ENCODE data around the gene WDR44. TPM values are rescaled to one million over a fixed set of nuclear protein-coding genes. Genes with fewer than 3 reads are reported as not detected.
"Not testable (repeated sequence)": the region's sequence is repeated elsewhere in the genome, so short reads cannot be mapped to it uniquely, and the experiment has no call there.

The WDR44 gene
- total and polyA plus RNA-seq, 4 experiments from 2014 or later = 7.6 to 24.1 (median 15.5) TPM

GRCh38 chrX:118448273-118448783 is 102.4 kb downstream of the WDR44 start:
- no peak for DNase-seq
- intact Hi-C loops (cut with micrococcal nuclease) = no loop called here
- no peaks in the 10 kb centered on the region for H3K9me3 ChIP-seq (ENCODE audit: control insufficient read depth in 1 of 2, low read length in 2 of 2)
- peak overlapping the region in 1 of 7 donors; percentile 89 for H3K27ac Mint-ChIP-seq
- no peak overlapping the region for H3K4me3 ChIP-seq (ENCODE audit: low read length in 2 of 2)
- POLR2A ChIA-PET (ENCODE audit: partially characterized antibody) = no interaction called here
- CTCF ChIA-PET (ENCODE audit: partially characterized antibody) = no interaction called here
- no peaks in the 10 kb centered on the region for H3K4me1 ChIP-seq (ENCODE audit: insufficient read depth, low read length)
- H3K4me1 Mint-ChIP-seq = no peaks in the 10 kb centered on the region
- no peak overlapping the region for H3K4me3 Mint-ChIP-seq
- no peaks in the 10 kb centered on the region for H3K27me3 ChIP-seq (ENCODE audit: insufficient read depth, low read length)
- H3K9me3 Mint-ChIP-seq = no peaks in the 10 kb centered on the region
- H3K36me3 Mint-ChIP-seq = peaks cover 4 to 23% of the 10 kb centered on the region in 2 donors
- H3K27ac ChIP-seq (ENCODE audit: low read depth, low read length) = no peak overlapping the region
- peaks cover 9% of the 10 kb centered on the region for H3K36me3 ChIP-seq (ENCODE audit: insufficient read depth, low read length)
- H3K27me3 Mint-ChIP-seq = no peaks in the 10 kb centered on the region

- Histone ChIP-seq H3K27me3 (ENCODE audit: insufficient read depth, low read length) (no peaks in the 10 kb centered on the region), H3K9me3 (ENCODE audit: control insufficient read depth in 1 of 2, low read length in 2 of 2) (no peaks in the 10 kb centered on the region), H3K36me3 (ENCODE audit: insufficient read depth, low read length) (no peaks in the 10 kb centered on the region), H3K27ac (ENCODE audit: low read depth, low read length) (no peak overlapping the region), H3K4me1 (ENCODE audit: insufficient read depth, low read length) (no peaks in the 10 kb centered on the region), H3K4me3 (ENCODE audit: low read length in 2 of 2) (no peak overlapping the region)
- H3K27ac Mint-ChIP-seq = peak overlapping the region in 2 of 7 donors; percentile 20 to 51
- no peak overlapping the region for H3K4me3 Mint-ChIP-seq
- intact Hi-C loops (cut with micrococcal nuclease) = no loop called here
- peaks cover 4 to 13% of the 10 kb centered on the region in 2 donors for H3K36me3 Mint-ChIP-seq
- ChIA-PET CTCF (ENCODE audit: partially characterized antibody) (interaction anchor here (1.1 kb wide), 1 partner anchor 35 kb away, joined by 3 read pairs; no protein-coding TSS in a partner anchor), POLR2A (ENCODE audit: partially characterized antibody) (no interaction called here)
- peaks cover 0 to 2% (median 0%) of the 10 kb centered on the region in 8 donors for H3K9me3 Mint-ChIP-seq
- peaks cover 2 to 5% (median 4%) of the 10 kb centered on the region in 4 donors for H3K4me1 Mint-ChIP-seq
- no peaks in the 10 kb centered on the region for H3K27me3 Mint-ChIP-seq
- DNase-seq = no peak
Observed at GRCh38 chrX:118455013-118455412, 109.1 kb downstream of the WDR44 start.

- DNase-seq = peak in 4 of 5 donors; percentile 32 to 39 (median 35)
- peaks cover 0 to 2% (median 0%) of the 10 kb centered on the region in 8 donors for H3K9me3 Mint-ChIP-seq
- no peaks in the 10 kb centered on the region for H3K4me1 ChIP-seq (ENCODE audit: insufficient read depth, low read length)
- peaks cover 2 to 5% (median 4%) of the 10 kb centered on the region in 4 donors for H3K4me1 Mint-ChIP-seq
- H3K27me3 Mint-ChIP-seq = no peaks in the 10 kb centered on the region
- H3K27ac Mint-ChIP-seq = peak overlapping the region in 2 of 7 donors; percentile 19 to 57
- no peak overlapping the region for H3K27ac ChIP-seq (ENCODE audit: low read depth, low read length)
- no peak overlapping the region for H3K4me3 Mint-ChIP-seq
- H3K9me3 ChIP-seq (ENCODE audit: control insufficient read depth in 1 of 2, low read length in 2 of 2) = no peaks in the 10 kb centered on the region
- H3K4me3 ChIP-seq (ENCODE audit: low read length in 2 of 2) = no peak overlapping the region
- H3K36me3 Mint-ChIP-seq = no peaks in the 10 kb centered on the region
- CTCF ChIA-PET (ENCODE audit: partially characterized antibody) = interaction anchor here (0.8 to 4.0 kb wide), 12 partner anchors 11 to 148 kb away, joined by 3 to 55 read pairs (median 3); partner anchors contain the start of gene DOCK11
- intact Hi-C loops (cut with micrococcal nuclease) = loop anchor here (1.0 kb wide), 1 partner anchor 142 kb away; no protein-coding TSS in a partner anchor
- POLR2A ChIA-PET (ENCODE audit: partially characterized antibody) = interaction anchor here (1.0 to 1.3 kb wide), 2 partner anchors 37 to 142 kb away, joined by 3 to 5 read pairs; no protein-coding TSS in a partner anchor
- H3K36me3 ChIP-seq (ENCODE audit: insufficient read depth, low read length) = no peaks in the 10 kb centered on the region
- no peaks in the 10 kb centered on the region for H3K27me3 ChIP-seq (ENCODE audit: insufficient read depth, low read length)
Observed at GRCh38 chrX:118459494-118459893, 113.6 kb downstream of the WDR44 start.

- Histone ChIP-seq H3K27ac (ENCODE audit: low read depth, low read length) (no peak overlapping the region), H3K4me1 (ENCODE audit: insufficient read depth, low read length) (no peaks in the 10 kb centered on the region), H3K27me3 (ENCODE audit: insufficient read depth, low read length) (no peaks in the 10 kb centered on the region), H3K4me3 (ENCODE audit: low read length in 2 of 2) (no peak overlapping the region), H3K36me3 (ENCODE audit: insufficient read depth, low read length) (no peaks in the 10 kb centered on the region), H3K9me3 (ENCODE audit: control insufficient read depth in 1 of 2, low read length in 2 of 2) (no peaks in the 10 kb centered on the region)
- no peaks in the 10 kb centered on the region for H3K9me3 Mint-ChIP-seq
- CTCF ChIA-PET (ENCODE audit: partially characterized antibody) = no interaction called here
- no peak overlapping the region for H3K4me3 Mint-ChIP-seq
- intact Hi-C loops (cut with micrococcal nuclease) = no loop called here
- peaks cover 2 to 3% (median 2%) of the 10 kb centered on the region in 4 donors for H3K4me1 Mint-ChIP-seq
- H3K27ac Mint-ChIP-seq = no peak overlapping the region
- no peaks in the 10 kb centered on the region for H3K36me3 Mint-ChIP-seq
- POLR2A ChIA-PET (ENCODE audit: partially characterized antibody) = no interaction called here
- no peak for DNase-seq
- H3K27me3 Mint-ChIP-seq = no peaks in the 10 kb centered on the region
Observed at GRCh38 chrX:118464501-118464900, 118.6 kb downstream of the WDR44 start.

GRCh38 chrX:118468122-118468521 is 122.2 kb downstream of the WDR44 start:
- H3K27me3 Mint-ChIP-seq = no peaks in the 10 kb centered on the region
- H3K4me3 Mint-ChIP-seq = no peak overlapping the region
- Histone ChIP-seq H3K27ac (ENCODE audit: low read depth, low read length) (no peak overlapping the region), H3K4me3 (ENCODE audit: low read length in 2 of 2) (no peak overlapping the region), H3K9me3 (ENCODE audit: control insufficient read depth in 1 of 2, low read length in 2 of 2) (no peaks in the 10 kb centered on the region), H3K27me3 (ENCODE audit: insufficient read depth, low read length) (no peaks in the 10 kb centered on the region), H3K36me3 (ENCODE audit: insufficient read depth, low read length) (no peaks in the 10 kb centered on the region), H3K4me1 (ENCODE audit: insufficient read depth, low read length) (no peaks in the 10 kb centered on the region)
- no peak overlapping the region for H3K27ac Mint-ChIP-seq
- intact Hi-C loops (cut with micrococcal nuclease) = no loop called here
- peaks cover 0 to 9% (median 7%) of the 10 kb centered on the region in 8 donors for H3K9me3 Mint-ChIP-seq
- CTCF ChIA-PET (ENCODE audit: partially characterized antibody) = interaction anchor here (0.8 kb wide), 1 partner anchor 15 kb away, joined by 3 read pairs; no protein-coding TSS in a partner anchor
- no peaks in the 10 kb centered on the region for H3K36me3 Mint-ChIP-seq
- H3K4me1 Mint-ChIP-seq = no peaks in the 10 kb centered on the region
- POLR2A ChIA-PET (ENCODE audit: partially characterized antibody) = no interaction called here
- DNase-seq = no peak

- H3K9me3 ChIP-seq (ENCODE audit: control insufficient read depth in 1 of 2, low read length in 2 of 2); H3K9me3 Mint-ChIP-seq; H3K4me3 ChIP-seq (ENCODE audit: low read length in 2 of 2); H3K36me3 ChIP-seq (ENCODE audit: insufficient read depth, low read length); DNase-seq; H3K27me3 Mint-ChIP-seq; H3K27me3 ChIP-seq (ENCODE audit: insufficient read depth, low read length); intact Hi-C loops (cut with micrococcal nuclease); H3K27ac ChIP-seq (ENCODE audit: low read depth, low read length); H3K4me1 ChIP-seq (ENCODE audit: insufficient read depth, low read length); H3K36me3 Mint-ChIP-seq; H3K4me1 Mint-ChIP-seq; H3K4me3 Mint-ChIP-seq; H3K27ac Mint-ChIP-seq: not testable (repeated sequence)
- ChIA-PET CTCF (ENCODE audit: partially characterized antibody) (interaction anchor here (1.0 to 1.2 kb wide), 3 partner anchors 11 to 132 kb away, joined by 3 to 4 read pairs (median 3); no protein-coding TSS in a partner anchor), POLR2A (ENCODE audit: partially characterized antibody) (interaction anchor here (1.2 kb wide), 1 partner anchor 26 kb away, joined by 3 read pairs; no protein-coding TSS in a partner anchor)
Observed at GRCh38 chrX:118470721-118471347, 124.9 kb downstream of the WDR44 start.

- Histone ChIP-seq H3K36me3 (ENCODE audit: insufficient read depth, low read length) (no peaks in the 10 kb centered on the region), H3K27ac (ENCODE audit: low read depth, low read length) (no peak overlapping the region), H3K4me3 (ENCODE audit: low read length in 2 of 2) (no peak overlapping the region), H3K27me3 (ENCODE audit: insufficient read depth, low read length) (no peaks in the 10 kb centered on the region), H3K9me3 (ENCODE audit: control insufficient read depth in 1 of 2, low read length in 2 of 2) (no peaks in the 10 kb centered on the region), H3K4me1 (ENCODE audit: insufficient read depth, low read length) (no peaks in the 10 kb centered on the region)
- ChIA-PET CTCF (ENCODE audit: partially characterized antibody) (interaction anchor here (1.1 kb wide), 1 partner anchor 126 kb away, joined by 3 read pairs; no protein-coding TSS in a partner anchor), POLR2A (ENCODE audit: partially characterized antibody) (no interaction called here)
- intact Hi-C loops (cut with micrococcal nuclease) = no loop called here
- no peak for DNase-seq
- Mint-ChIP-seq H3K36me3 (no peaks in the 10 kb centered on the region), H3K27me3 (no peaks in the 10 kb centered on the region), H3K4me3 (no peak overlapping the region), H3K4me1 (no peaks in the 10 kb centered on the region), H3K9me3 (peaks cover 0 to 9% (median 7%) of the 10 kb centered on the region in 8 donors), H3K27ac (no peak overlapping the region)
Observed at GRCh38 chrX:118474586-118474985, 128.7 kb downstream of the WDR44 start.

Data from CD4-positive, alpha-beta memory T cell (primary cell).